Hematopoietic multipotent progenitor cell (in vitro differentiated cells): ENCODE measurements around the gene GDAP1L1. TPM values are rescaled to one million over a fixed set of nuclear protein-coding genes. Genes with fewer than 3 reads are reported as not detected.

Experiments
- DNase-seq, 3 donors: peaks; one replicate each; pipeline ENCODE4 v3.0.0-alpha.2; 2011 to 2015; ENCODE audit warnings: low read depth in 2 of 3, low spot score in 2 of 3
- total RNA-seq: library from RNA; depleted of rRNA; stranded (reverse); fragments of >200 nt; gene quantifications from one replicate; pipeline ENCODE4 v1.2.3, GENCODE V29; 2012

The GDAP1L1 gene
- total RNA-seq, 1 donor = not detected

- no peak for DNase-seq
Measured at GRCh38 chr20:44251284-44251683, 4.2 kb downstream of the GDAP1L1 start.

- DNase-seq = no peak
Measured at GRCh38 chr20:44253528-44253927, 6.4 kb downstream of the GDAP1L1 start.

- no peak for DNase-seq
Measured at GRCh38 chr20:44254073-44254472, 7.0 kb downstream of the GDAP1L1 start.

- no peak for DNase-seq
Measured at GRCh38 chr20:44255942-44256341, 8.8 kb downstream of the GDAP1L1 start.

DNA sequence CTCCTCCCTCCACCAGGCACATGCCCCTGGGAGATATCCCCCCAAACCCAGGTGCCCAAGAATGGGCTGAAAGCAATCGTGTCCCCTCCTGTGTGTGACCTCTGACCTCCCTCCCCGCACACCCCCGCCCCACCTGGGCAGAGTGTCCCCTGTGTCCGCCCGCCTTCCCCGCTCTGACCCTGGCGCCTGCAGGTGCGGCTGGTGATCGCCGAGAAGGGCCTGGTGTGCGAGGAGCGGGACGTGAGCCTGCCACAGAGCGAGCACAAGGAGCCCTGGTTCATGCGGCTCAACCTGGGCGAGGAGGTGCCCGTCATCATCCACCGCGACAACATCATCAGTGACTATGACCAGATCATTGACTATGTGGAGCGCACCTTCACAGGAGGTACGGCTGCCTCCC lies 9.9 kb downstream of the GDAP1L1 start:
- DNase-seq = no peak

GRCh38 chr20:44258226-44258890 lies 11.2 kb downstream of the GDAP1L1 start:
- no peak for DNase-seq

- DNase-seq = peak in 1 of 3 donors; percentile 17
Measured at GRCh38 chr20:44264287-44264686, 17.2 kb downstream of the GDAP1L1 start.

DNA sequence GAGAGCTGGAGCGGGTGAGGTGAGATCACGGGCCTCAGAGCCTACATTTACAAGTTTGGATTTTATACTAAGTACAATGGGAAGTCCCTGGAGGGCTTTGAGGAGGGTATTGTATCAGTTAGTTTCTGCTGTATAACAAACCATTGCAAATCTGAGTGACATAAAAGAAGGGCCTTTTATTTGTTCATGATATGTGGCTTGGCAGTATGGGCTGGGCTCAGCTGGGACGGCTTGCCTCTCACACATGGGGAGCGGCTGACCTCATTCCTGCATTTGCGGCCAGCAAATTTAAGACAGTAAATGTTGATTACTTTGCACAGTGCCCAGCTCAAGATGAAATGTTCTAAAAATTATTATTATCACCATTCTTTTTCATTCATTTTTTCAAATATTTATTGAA lies 21.7 kb downstream of the GDAP1L1 start:
- DNase-seq = no peak

DNA sequence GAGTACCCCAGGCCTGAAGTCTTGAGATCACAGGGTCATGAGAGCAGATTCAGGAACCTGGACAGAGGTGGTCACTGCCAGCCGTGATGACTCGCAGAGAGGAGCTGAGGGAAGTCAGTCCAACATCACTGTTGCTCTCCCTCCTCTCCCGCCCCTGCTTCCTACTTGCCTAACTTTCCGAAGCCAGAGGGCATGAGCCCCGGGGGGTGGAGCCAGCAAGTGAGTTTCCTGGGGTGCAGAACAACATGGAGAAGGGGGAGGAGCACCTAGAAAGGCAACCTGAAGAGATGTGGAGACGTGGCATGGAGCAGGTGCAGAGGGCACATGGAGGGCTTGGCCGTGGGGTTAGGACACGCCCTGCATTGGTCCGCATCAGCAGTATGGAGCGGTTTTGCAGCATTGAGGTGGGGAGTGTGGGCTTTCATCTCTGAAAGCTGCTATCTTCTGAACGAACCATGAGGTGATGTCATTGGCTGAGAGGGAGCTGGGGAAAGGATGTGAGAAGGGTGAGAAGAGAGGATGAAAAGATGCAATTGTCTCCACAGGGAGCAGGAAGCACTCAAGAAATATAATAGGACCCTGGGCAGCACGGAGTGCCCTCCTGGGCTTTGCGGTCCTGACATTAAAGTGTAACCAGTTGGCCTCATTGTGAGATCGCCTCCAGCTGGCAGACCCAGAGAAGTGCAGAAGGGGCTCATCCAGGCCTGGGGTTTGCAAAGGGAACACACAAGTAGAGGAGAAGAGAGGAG lies 25.0 kb downstream of the GDAP1L1 start:
- DNase-seq = no peak

DNA sequence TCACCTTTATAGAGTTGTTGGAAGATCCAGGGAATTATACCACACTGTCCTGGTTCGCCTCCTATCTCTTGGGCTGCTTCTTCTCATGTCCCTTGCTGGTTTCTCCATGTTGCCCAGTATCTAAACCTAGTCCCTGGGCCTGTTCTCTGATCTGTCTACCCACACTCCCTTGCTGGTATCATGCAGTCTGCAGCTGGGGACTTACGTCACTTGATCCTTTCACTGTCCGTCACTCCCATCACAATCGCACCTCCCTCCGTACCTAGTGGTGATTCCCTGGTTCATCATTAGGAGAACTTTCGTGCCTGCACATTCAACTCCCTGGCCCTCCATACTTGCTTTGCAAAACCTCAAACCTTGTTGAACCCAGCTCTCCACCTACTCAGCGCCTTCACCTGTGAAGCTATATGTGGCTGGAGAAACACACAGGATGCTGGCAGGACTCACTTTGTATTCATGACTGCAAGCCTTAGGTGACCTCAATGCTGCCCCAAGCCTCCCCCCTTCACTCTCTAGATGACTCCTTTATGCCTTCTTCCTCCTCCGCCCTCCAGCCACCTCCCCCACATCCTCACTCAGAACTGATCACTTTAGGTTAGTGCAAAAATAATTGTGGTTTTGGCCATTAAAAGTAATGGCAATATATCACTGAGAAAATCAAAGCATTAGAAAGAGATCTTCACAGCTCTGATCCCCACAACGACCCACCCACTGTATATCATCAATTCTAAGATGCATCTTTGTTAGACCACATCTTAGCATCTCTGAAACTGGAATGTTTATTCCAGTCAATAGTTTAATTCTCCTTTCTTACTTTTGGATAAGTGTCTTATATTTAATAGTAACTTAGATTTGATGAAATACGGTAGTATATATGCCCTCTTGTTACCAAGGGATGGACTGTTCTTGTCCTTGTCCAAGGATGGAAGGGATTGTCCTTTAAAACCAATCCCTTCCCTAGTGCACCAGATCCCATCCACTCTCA lies 26.4 kb downstream of the GDAP1L1 start:
- no peak for DNase-seq

- DNase-seq = no peak
Measured at GRCh38 chr20:44274303-44275017, 27.4 kb downstream of the GDAP1L1 start.

GRCh38 chr20:44279228-44279627 lies 32.1 kb downstream of the GDAP1L1 start:
- no peak for DNase-seq

GRCh38 chr20:44280387-44280786 lies 33.3 kb downstream of the GDAP1L1 start:
- no peak for DNase-seq

GRCh38 chr20:44282192-44282591 lies 35.1 kb downstream of the GDAP1L1 start:
- DNase-seq = no peak

DNA sequence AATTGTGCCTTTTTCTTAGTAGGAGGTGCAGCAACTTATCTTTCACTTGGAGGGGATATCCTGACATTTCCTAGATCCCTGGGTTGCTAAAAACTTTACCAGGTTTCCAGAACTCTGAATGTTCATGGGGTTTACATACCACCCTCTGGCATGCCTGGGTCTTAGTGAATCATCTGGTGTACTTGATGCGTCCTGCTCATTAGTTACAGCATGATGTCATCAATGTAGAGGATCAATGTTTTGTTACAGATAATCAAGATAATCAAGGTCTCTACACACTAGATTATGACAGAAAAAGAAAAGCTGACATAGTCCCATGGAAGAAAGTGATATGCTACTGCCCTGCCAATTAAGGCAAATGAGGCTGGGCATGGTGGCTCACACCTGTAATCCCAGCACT lies 36.9 kb downstream of the GDAP1L1 start:
- no peak for DNase-seq

GRCh38 chr20:44287272-44288097 lies 40.4 kb downstream of the GDAP1L1 start:
- DNase-seq = no peak

- DNase-seq = no peak
Measured at GRCh38 chr20:44288252-44288651, 41.1 kb downstream of the GDAP1L1 start.

- no peak for DNase-seq
Measured at GRCh38 chr20:44291754-44292153, 44.6 kb downstream of the GDAP1L1 start.

DNA sequence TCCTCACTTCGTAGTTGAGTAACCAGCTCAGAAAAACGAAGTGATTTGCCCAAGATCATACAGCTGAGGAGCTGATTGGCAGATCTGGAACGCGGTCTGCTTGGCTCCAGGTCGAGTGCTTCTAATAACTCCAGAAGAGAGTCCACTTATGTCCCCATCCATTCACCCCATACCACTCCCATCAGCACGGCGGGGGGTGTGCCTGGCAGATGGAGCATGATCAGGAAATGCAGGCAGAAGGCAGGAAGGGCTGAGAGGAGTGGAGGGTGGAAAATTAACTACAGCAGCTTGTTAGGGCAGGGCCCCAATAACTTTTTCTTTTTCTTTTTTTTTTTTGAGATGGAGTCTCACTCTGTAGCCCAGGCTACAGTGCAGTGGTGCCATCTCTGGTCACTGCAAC lies 48.9 kb downstream of the GDAP1L1 start:
- no peak for DNase-seq

DNA sequence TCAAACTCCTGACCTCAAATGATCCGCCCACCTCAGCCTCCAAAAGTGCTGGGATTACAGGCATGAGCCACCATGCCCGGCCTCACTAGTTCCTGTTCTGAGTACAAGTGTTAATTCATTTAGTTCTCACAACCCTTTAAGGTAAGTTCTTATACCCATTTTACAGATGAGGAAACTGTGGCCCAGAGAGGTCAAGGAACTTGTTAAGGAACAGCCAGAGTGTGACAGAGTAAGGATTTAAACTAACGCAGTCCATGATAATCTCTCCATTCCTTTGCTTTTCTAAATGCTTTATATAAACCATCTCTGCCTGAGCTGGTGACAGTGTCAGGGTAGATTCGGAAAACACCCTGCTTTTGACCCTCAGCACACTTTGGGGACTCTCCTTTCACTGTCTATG lies 50.6 kb downstream of the GDAP1L1 start:
- no peak for DNase-seq
